ENCODE measurements around the gene ARSG. TPM values are rescaled to one million over a fixed set of nuclear protein-coding genes. Genes with fewer than 3 reads are reported as not detected.
A peak's percentile ranks its signal among the peaks of the same experiment; 100 is the strongest.

Gene ARSG
- total RNA-seq, 3 donors from 2014 or later = 9.3 to 14.8 (median 9.5) TPM

GRCh38 chr17:68450391-68450790 is 159.1 kb downstream of the ARSG start:
- no peak for TF ChIP-seq POLR2AphosphoS5 (IDR thresholded peaks at IDR 0.05)
- TF ChIP-seq POLR2A (IDR thresholded peaks at IDR 0.05) = no peak
- TF ChIP-seq CTCF (IDR thresholded peaks at IDR 0.05) = no peak
- H3K27me3 ChIP-seq = no peaks in the 10 kb centered on the region
- no peak for DNase-seq (ENCODE audit: low spot score in 2 of 2)
- H3K36me3 ChIP-seq = no peaks in the 10 kb centered on the region
- H3K4me1 ChIP-seq = no peaks in the 10 kb centered on the region
- no peaks in the 10 kb centered on the region for H3K9me3 ChIP-seq
- no peak overlapping the region for H3K27ac ChIP-seq
- intact Hi-C loops (cut with DNase I; ENCODE audit: low total_unique reads) = no loop called here
- H3K4me3 ChIP-seq = no peak overlapping the region

- Histone ChIP-seq H3K4me3 (no peak overlapping the region), H3K27ac (no peak overlapping the region), H3K27me3 (no peaks in the 10 kb centered on the region), H3K9me3 (no peaks in the 10 kb centered on the region), H3K4me1 (no peaks in the 10 kb centered on the region), H3K36me3 (no peaks in the 10 kb centered on the region)
- no peak for DNase-seq (ENCODE audit: low spot score in 2 of 2)
- intact Hi-C loops (cut with DNase I; ENCODE audit: low total_unique reads) = no loop called here
- TF ChIP-seq POLR2A (IDR thresholded peaks at IDR 0.05) (no peak), CTCF (IDR thresholded peaks at IDR 0.05) (no peak), POLR2AphosphoS5 (IDR thresholded peaks at IDR 0.05) (no peak)
These were observed 159.5 kb downstream of the ARSG start for GRCh38 chr17:68450801-68451200.

DNA sequence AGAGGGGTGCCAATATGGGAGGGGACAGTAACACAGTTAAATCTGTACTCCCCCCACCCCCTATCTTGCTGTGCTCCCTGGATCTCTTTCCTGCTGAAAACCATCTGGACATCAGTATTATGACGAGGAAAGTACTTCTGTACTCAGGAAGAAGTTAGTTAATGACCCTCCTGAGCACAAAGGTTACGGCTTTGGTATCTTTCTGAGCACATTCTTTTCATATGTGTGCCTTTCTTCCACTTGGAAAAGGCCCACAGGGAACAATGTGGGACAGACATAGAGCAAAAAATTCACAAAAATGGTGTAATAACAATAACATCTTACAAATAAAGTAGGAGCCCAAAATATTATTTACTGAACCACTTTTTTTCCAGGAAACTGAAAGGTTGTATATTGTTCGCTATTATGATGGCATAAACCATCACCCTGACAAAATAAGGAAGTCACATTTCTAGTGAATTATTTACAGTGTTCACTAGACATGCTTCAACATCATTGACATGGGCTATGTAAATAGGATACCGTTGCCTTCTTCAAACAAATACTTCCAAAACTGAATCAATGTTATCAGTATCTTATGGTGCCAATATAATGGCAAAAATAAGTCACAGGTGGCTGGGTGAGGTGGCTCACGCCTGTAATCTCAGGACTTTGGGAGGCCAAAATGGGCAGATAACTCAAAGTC is 160.5 kb downstream of the ARSG start:
- H3K36me3 ChIP-seq = no peaks in the 10 kb centered on the region
- no peaks in the 10 kb centered on the region for H3K9me3 ChIP-seq
- H3K27ac ChIP-seq = no peak overlapping the region
- intact Hi-C loops (cut with DNase I; ENCODE audit: low total_unique reads) = no loop called here
- TF ChIP-seq POLR2AphosphoS5 (IDR thresholded peaks at IDR 0.05) (no peak), CTCF (IDR thresholded peaks at IDR 0.05) (no peak), POLR2A (IDR thresholded peaks at IDR 0.05) (no peak)
- no peak overlapping the region for H3K4me3 ChIP-seq
- no peak for DNase-seq (ENCODE audit: low spot score in 2 of 2)
- no peaks in the 10 kb centered on the region for H3K4me1 ChIP-seq
- H3K27me3 ChIP-seq = no peaks in the 10 kb centered on the region

- DNase-seq (ENCODE audit: low spot score in 2 of 2) = no peak
- H3K4me3 ChIP-seq = no peak overlapping the region
- H3K27ac ChIP-seq = no peak overlapping the region
- intact Hi-C loops (cut with DNase I; ENCODE audit: low total_unique reads) = no loop called here
- H3K9me3 ChIP-seq = no peaks in the 10 kb centered on the region
- no peaks in the 10 kb centered on the region for H3K4me1 ChIP-seq
- no peaks in the 10 kb centered on the region for H3K36me3 ChIP-seq
- no peaks in the 10 kb centered on the region for H3K27me3 ChIP-seq
- TF ChIP-seq POLR2AphosphoS5 (IDR thresholded peaks at IDR 0.05) (no peak), POLR2A (IDR thresholded peaks at IDR 0.05) (no peak), CTCF (IDR thresholded peaks at IDR 0.05) (no peak)
These were observed 161.5 kb downstream of the ARSG start for GRCh38 chr17:68452724-68453290.

- intact Hi-C loops (cut with DNase I; ENCODE audit: low total_unique reads) = no loop called here
- no peak for TF ChIP-seq CTCF (IDR thresholded peaks at IDR 0.05)
- no peaks in the 10 kb centered on the region for H3K4me1 ChIP-seq
- H3K27ac ChIP-seq = peak overlapping the region; percentile 98 to 99
- H3K36me3 ChIP-seq = no peaks in the 10 kb centered on the region
- peak overlapping the region in 1 of 3 donors; percentile 39 for H3K4me3 ChIP-seq
- no peak for DNase-seq (ENCODE audit: low spot score in 2 of 2)
- H3K27me3 ChIP-seq = no peaks in the 10 kb centered on the region
- H3K9me3 ChIP-seq = no peaks in the 10 kb centered on the region
These were observed 162.8 kb downstream of the ARSG start for GRCh38 chr17:68453991-68454665.
